Measurements from ENCODE around the gene GNE. TPM values are rescaled to one million over a fixed set of nuclear protein-coding genes. Genes with fewer than 3 reads are reported as not detected.
A peak's percentile ranks its signal among the peaks of the same experiment; 100 is the strongest.

Gene GNE
- total and polyA plus RNA-seq, 2 of the 13 experiments (the other 11 are each of a cell fraction or from before 2014, with no cell fraction given): 16.1 to 24.1 TPM

DNA sequence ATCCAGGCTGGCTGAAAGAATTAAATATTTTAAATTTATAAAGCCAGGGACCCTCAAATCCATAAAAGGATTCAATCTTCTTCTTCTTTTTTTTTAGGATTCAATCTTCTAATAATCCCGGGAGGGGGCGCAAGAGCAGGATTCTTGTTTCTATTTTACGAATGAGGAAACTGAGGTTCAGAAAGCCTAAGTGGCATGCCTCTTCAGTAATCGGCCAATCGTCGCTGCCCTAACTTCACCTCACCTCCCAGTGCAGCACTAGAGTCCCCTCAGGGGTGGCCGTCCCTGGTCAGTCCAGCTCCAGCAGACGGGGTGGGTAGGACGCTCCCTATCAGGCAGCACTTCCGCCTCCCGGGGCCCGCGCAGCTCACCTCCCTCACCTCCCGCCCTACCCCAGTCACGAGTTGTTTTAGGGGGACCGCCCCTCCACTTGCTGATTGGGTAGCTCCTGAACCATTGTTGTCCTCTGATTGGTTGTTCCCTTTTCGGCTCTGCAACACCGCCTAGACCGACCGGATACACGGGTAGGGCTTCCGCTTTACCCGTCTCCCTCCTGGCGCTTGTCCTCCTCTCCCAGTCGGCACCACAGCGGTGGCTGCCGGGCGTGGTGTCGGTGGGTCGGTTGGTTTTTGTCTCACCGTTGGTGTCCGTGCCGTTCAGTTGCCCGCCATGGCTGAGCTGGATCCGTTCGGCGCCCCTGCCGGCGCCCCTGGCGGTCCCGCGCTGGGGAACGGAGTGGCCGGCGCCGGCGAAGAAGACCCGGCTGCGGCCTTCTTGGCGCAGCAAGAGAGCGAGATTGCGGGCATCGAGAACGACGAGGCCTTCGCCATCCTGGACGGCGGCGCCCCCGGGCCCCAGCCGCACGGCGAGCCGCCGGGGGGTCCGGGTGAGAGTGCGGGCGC is 67.6 kb downstream of the GNE start, which contains the start of gene CLTA (continued):
- TF ChIP-seq, protein P1, sequence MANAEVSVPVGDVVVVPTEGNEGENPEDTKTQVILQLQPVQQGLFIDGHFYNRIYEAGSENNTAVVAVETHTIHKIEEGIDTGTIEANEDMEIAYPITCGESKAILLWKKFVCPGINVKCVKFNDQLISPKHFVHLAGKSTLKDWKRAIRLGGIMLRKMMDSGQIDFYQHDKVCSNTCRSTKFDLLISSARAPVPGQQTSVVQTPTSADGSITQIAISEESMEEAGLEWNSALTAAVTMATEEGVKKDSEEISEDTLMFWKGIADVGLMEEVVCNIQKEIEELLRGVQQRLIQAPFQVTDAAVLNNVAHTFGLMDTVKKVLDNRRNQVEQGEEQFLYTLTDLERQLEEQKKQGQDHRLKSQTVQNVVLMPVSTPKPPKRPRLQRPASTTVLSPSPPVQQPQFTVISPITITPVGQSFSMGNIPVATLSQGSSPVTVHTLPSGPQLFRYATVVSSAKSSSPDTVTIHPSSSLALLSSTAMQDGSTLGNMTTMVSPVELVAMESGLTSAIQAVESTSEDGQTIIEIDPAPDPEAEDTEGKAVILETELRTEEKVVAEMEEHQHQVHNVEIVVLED (CRISPR knock-in tag; IDR thresholded peaks at IDR 0.05; ENCODE audit: borderline replicate concordance): peak; percentile 53; the same call in 1 of the 2 replicates
- TF ChIP-seq PCBP2 (optimal IDR thresholded peaks at IDR 0.05; ENCODE audit: low read depth, low read length, poor library complexity, severe bottlenecking) (no peak), RXRB (CRISPR knock-in tag; IDR thresholded peaks at IDR 0.05; ENCODE audit: borderline replicate concordance) (no peak), TMF1 (CRISPR knock-in tag; IDR thresholded peaks at IDR 0.05; ENCODE audit: low read depth) (0 out of 2 replicates have a peak, but pooled peaks have one; percentile 38), MZF1 (CRISPR knock-in tag; IDR thresholded peaks at IDR 0.05; ENCODE audit: borderline replicate concordance) (no peak), ZNF230 (CRISPR knock-in tag; IDR thresholded peaks at IDR 0.05) (peak; percentile 84; the same call in 1 of the 2 replicates), SMAD9 (CRISPR knock-in tag; IDR thresholded peaks at IDR 0.05) (peak; percentile 30; the same call in 1 of the 2 replicates), ZNF44 (CRISPR knock-in tag; IDR thresholded peaks at IDR 0.05) (0 out of 2 replicates have a peak, but pooled peaks have one; percentile 53), STAT5B (CRISPR knock-in tag; IDR thresholded peaks at IDR 0.05) (0 out of 2 replicates have a peak, but pooled peaks have one; percentile 24), SKI (IDR thresholded peaks at IDR 0.05; ENCODE audit: partially characterized antibody) (peak; percentile 48)
- TF ChIP-seq, protein P2, sequence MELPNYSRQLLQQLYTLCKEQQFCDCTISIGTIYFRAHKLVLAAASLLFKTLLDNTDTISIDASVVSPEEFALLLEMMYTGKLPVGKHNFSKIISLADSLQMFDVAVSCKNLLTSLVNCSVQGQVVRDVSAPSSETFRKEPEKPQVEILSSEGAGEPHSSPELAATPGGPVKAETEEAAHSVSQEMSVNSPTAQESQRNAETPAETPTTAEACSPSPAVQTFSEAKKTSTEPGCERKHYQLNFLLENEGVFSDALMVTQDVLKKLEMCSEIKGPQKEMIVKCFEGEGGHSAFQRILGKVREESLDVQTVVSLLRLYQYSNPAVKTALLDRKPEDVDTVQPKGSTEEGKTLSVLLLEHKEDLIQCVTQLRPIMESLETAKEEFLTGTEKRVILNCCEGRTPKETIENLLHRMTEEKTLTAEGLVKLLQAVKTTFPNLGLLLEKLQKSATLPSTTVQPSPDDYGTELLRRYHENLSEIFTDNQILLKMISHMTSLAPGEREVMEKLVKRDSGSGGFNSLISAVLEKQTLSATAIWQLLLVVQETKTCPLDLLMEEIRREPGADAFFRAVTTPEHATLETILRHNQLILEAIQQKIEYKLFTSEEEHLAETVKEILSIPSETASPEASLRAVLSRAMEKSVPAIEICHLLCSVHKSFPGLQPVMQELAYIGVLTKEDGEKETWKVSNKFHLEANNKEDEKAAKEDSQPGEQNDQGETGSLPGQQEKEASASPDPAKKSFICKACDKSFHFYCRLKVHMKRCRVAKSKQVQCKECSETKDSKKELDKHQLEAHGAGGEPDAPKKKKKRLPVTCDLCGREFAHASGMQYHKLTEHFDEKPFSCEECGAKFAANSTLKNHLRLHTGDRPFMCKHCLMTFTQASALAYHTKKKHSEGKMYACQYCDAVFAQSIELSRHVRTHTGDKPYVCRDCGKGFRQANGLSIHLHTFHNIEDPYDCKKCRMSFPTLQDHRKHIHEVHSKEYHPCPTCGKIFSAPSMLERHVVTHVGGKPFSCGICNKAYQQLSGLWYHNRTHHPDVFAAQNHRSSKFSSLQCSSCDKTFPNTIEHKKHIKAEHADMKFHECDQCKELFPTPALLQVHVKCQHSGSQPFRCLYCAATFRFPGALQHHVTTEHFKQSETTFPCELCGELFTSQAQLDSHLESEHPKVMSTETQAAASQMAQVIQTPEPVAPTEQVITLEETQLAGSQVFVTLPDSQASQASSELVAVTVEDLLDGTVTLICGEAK (IDR thresholded peaks at IDR 0.05): peak; percentile 35
- TF ChIP-seq, protein P2 (CRISPR knock-in tag; IDR thresholded peaks at IDR 0.05): 0 out of 2 replicates have a peak, but pooled peaks have one; percentile 57
- TF ChIP-seq, protein P3, sequence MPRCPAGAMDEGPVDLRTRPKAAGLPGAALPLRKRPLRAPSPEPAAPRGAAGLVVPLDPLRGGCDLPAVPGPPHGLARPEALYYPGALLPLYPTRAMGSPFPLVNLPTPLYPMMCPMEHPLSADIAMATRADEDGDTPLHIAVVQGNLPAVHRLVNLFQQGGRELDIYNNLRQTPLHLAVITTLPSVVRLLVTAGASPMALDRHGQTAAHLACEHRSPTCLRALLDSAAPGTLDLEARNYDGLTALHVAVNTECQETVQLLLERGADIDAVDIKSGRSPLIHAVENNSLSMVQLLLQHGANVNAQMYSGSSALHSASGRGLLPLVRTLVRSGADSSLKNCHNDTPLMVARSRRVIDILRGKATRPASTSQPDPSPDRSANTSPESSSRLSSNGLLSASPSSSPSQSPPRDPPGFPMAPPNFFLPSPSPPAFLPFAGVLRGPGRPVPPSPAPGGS (CRISPR knock-in tag; IDR thresholded peaks at IDR 0.05): peak; percentile 88
